Measurements from ENCODE around the gene DBNDD1.

DNA sequence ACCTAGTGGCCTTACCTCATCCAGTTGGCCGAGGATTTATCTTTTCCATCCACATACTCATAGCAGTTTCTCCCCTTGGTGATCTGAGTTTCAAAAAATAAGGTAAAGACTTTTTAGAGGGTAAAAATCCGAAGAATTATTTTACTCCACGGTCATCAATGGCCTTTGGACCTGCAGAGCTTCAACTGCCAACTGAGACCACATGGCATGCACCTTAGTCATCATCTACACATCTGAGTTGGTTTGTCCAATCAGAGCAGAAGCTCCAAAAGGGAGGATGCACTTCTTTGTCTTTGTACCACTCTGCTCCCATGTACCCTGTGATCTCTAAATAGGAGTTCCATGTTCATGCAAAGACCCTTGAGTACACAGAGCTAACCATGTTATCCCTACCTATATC, 42.2 kb upstream of the DBNDD1 start:
- no peak for TF ChIP-seq MAX (IDR thresholded peaks at IDR 0.05)
- no peak for TF ChIP-seq RAD21 (IDR thresholded peaks at IDR 0.05)
- TF ChIP-seq, protein P1, sequence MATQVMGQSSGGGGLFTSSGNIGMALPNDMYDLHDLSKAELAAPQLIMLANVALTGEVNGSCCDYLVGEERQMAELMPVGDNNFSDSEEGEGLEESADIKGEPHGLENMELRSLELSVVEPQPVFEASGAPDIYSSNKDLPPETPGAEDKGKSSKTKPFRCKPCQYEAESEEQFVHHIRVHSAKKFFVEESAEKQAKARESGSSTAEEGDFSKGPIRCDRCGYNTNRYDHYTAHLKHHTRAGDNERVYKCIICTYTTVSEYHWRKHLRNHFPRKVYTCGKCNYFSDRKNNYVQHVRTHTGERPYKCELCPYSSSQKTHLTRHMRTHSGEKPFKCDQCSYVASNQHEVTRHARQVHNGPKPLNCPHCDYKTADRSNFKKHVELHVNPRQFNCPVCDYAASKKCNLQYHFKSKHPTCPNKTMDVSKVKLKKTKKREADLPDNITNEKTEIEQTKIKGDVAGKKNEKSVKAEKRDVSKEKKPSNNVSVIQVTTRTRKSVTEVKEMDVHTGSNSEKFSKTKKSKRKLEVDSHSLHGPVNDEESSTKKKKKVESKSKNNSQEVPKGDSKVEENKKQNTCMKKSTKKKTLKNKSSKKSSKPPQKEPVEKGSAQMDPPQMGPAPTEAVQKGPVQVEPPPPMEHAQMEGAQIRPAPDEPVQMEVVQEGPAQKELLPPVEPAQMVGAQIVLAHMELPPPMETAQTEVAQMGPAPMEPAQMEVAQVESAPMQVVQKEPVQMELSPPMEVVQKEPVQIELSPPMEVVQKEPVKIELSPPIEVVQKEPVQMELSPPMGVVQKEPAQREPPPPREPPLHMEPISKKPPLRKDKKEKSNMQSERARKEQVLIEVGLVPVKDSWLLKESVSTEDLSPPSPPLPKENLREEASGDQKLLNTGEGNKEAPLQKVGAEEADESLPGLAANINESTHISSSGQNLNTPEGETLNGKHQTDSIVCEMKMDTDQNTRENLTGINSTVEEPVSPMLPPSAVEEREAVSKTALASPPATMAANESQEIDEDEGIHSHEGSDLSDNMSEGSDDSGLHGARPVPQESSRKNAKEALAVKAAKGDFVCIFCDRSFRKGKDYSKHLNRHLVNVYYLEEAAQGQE (IDR thresholded peaks at IDR 0.05), result no peak
